GM10847 (cell line): ENCODE data around the gene RENBP.

Experiments used
- POLR2A ChIP-seq: IDR thresholded peaks from 2 replicates; pipeline ENCODE4 v1.6.1; 2011; ENCODE audit not compliant: insufficient read length; ENCODE audit errors: extremely low read depth

The RENBP gene

GRCh38 chrX:153907456-153907855, 37.0 kb downstream of the RENBP start:
- no peak for TF ChIP-seq POLR2A

DNA sequence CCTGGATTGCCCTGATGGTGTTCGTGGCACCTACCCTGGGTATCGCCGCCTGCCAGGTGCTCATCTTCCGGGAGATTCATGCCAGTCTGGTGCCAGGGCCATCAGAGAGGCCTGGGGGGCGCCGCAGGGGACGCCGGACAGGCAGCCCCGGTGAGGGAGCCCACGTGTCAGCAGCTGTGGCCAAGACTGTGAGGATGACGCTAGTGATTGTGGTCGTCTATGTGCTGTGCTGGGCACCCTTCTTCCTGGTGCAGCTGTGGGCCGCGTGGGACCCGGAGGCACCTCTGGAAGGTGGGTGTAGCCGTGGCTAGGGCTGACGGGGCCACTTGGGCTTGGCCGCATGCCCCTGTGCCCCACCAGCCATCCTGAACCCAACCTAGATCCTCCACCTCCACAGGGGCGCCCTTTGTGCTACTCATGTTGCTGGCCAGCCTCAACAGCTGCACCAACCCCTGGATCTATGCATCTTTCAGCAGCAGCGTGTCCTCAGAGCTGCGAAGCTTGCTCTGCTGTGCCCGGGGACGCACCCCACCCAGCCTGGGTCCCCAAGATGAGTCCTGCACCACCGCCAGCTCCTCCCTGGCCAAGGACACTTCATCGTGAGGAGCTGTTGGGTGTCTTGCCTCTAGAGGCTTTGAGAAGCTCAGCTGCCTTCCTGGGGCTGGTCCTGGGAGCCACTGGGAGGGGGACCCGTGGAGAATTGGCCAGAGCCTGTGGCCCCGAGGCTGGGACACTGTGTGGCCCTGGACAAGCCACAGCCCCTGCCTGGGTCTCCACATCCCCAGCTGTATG, 38.1 kb downstream of the RENBP start:
- no peak for TF ChIP-seq POLR2A

GRCh38 chrX:153905481-153906095, 38.9 kb downstream of the RENBP start:
- TF ChIP-seq POLR2A = no peak

GRCh38 chrX:153903991-153904957, 40.2 kb downstream of the RENBP start, which contains the start of gene AVPR2:
AVPR2 (plus strand) TSS chrX:153904673; CDS start chrX:153905146, 473 bp downstream.
- TF ChIP-seq POLR2A = no peak

DNA sequence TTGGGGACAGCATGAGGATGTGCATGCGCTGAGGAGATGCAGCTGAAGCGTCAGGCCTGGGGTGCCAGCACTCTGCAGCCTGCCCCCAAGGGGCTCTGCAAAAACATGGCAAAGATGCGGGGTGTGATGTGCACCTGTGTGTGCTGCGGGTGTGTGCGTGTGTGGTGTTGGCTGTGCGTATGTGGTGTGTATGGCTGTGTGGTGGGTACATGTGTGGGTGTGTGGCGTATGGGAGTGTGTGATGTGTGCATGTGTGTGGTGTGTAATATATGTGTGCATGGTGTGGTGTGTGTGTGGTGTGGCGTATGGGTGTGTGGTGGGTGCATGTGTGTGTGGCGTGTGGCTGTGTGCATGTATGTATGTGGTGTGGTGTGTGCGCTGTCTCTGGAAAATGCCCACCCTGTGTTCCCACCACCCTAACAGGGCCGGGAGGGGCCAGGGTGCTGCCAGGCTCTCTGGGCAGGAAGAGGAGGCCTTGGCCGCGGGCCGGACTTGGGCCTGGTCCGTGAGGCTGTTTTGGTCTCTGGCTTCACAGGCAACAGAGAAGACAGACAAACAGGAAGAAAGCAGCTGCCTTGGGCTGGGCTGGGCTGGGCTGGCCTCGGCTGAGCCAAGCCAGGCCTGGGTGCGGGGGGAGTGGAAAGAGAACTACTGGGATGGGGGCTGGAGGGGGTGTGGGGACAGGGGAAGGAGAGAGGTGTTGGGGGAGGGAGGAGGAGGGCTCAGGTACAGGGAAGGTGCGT, 41.0 kb downstream of the RENBP start:
- no peak for TF ChIP-seq POLR2A

GRCh38 chrX:153902385-153902784, 42.1 kb downstream of the RENBP start:
- TF ChIP-seq POLR2A = no peak

- TF ChIP-seq POLR2A = no peak
Observed at GRCh38 chrX:153901753-153902140, 42.7 kb downstream of the RENBP start.

GRCh38 chrX:153900831-153901752, 43.4 kb downstream of the RENBP start:
- no peak for TF ChIP-seq POLR2A

DNA sequence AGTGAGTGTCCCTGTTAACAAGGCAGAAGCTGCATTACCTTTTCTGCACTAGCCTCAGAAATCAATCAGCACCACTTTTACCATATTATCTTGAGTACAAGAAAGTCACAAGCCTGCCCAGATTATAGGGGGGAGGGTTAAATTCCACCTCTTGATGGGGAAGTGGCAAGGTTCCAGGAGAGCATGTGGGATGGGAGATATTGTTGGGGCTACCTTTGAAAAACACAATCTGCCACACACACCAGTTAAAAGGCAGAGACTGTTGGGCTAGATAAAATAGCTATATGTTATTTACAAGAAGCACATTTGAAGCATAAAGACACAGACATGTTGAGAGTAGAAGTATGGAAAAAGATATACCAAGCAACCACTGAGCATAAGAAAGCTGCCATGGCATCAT, 46.5 kb downstream of the RENBP start:
- no peak for TF ChIP-seq POLR2A

DNA sequence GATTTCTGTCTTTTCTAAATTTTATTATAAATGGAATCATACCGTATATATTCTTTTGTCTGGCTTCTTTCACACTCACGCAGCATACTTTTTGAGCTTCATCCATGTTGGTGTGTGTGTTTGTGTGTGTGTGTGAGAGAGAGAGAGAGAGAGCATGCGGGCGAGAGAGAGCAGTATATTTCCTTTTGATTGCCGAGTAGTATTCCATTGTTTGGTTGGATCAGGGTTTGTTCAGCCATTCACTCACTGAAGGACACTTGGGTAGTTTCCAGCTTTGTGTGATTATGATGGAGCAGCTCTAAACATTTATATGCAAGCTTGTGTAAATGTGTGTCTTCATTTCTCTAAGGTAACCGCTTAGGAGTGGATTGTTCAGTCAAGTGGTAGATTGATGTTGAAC, 55.3 kb downstream of the RENBP start:
- no peak for TF ChIP-seq POLR2A

GRCh38 chrX:153888344-153888743, 56.1 kb downstream of the RENBP start:
- no peak for TF ChIP-seq POLR2A

DNA sequence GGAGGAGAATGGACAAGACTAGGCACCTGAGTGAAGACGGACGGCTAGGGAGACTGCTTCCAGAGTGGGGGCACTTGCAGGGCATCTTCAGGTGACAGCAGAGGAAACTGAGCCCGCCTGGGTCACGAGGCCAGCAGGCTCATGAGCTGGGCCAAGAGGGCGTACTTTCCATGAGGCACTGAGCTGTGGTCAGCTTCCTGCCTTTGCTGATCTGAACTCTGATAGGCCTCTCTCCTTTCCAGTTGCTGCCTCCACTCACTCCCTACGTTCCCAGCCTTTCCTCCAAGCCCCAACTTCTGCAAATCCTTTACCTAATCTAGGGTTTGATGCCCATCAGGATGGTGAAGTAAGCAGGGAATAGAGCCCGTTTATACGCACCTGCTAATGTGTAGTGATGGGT, 57.1 kb downstream of the RENBP start:
- TF ChIP-seq POLR2A = no peak

DNA sequence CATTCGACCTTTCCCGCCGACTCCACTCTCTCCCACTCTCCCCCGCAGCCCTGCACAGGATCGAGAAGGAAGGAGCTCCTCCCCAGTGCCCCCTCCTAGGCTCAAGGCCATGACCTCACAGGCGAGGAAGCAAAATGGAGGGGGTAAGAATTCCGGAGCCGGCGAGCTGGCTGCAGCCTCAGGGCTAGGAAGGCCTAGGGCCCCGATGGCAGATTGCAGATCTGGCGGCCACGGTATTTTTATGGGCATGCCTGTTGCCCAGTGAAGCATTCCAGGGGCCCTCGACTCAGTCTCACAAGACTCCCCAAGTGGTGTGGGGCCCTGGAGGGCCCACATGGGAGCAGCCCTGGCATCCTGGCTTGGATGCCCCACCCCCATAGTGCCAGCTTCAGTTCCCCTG, 57.5 kb downstream of the RENBP start:
- no peak for TF ChIP-seq POLR2A
